Measurements from ENCODE around the gene LCE3E. TPM values are rescaled to one million over a fixed set of nuclear protein-coding genes. Genes with fewer than 3 reads are reported as not detected.

Gene LCE3E, protein sequence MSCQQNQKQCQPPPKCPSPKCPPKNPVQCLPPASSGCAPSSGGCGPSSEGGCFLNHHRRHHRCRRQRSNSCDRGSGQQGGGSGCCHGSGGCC
- not detected for total RNA-seq
- long read RNA-seq: 0 reads

DNA sequence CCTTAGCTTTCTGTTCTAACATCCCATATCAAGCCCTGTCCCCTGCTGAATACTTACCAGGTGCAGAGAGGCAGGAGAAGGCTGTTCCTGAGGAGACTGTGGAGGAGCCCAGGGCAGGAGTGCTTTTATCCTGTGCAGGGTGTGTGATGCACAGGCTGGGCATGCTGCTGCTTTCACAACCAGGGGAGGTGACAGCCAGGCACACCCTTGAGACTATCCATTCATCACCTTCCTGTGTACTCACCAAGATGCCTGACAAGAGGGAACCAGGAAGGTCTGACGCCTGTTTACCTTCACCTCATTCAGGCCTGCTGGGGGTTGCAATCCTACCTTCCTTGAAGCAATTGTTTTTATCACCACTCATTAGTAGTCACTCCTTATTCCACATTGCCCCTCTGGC lies at the start of gene LCE3E:
TSS of gene LCE3E (minus strand) at position 100 of the 400 bp plus-strand sequence. CDS start 572 bp downstream, outside the sequence.
- Histone ChIP-seq H3K27ac (replicated peaks) (no peak within 1 kb of the TSS), H3K4me3 (no peak within 1 kb of the TSS), H3K27me3 (ENCODE audit: low read depth) (peaks cover 4% of the 10 kb centered on the region), H3K4me1 (no peaks in the 10 kb centered on the region), H3K36me3 (no peaks in the 10 kb centered on the region), H3K9me3 (replicated peaks) (peaks cover 48% of the 10 kb centered on the region)
- no peak for TF ChIP-seq CTCF (IDR thresholded peaks at IDR 0.05; ENCODE audit: borderline replicate concordance)
- intact Hi-C loops (cut with micrococcal nuclease): no loop called here
- DNase-seq: no peak

- Histone ChIP-seq H3K36me3 (no peaks in the 10 kb centered on the region), H3K4me3 (no peak within 1 kb of the TSS), H3K27ac (replicated peaks) (no peak within 1 kb of the TSS), H3K4me1 (no peaks in the 10 kb centered on the region), H3K27me3 (ENCODE audit: low read depth) (peaks cover 17% of the 10 kb centered on the region), H3K9me3 (replicated peaks) (peaks cover 20% of the 10 kb centered on the region)
- DNase-seq: no peak
- no peak for TF ChIP-seq CTCF (IDR thresholded peaks at IDR 0.05; ENCODE audit: borderline replicate concordance)
- intact Hi-C loops (cut with micrococcal nuclease): no loop called here
Measured at GRCh38 chr1:152613511-152613910, 46.9 kb upstream of the LCE3E start, which contains the start of gene LCE3B. TSS of gene LCE3B (plus strand) at chr1:152613811. CDS start at chr1:152613811, 0 bp downstream.

DNA sequence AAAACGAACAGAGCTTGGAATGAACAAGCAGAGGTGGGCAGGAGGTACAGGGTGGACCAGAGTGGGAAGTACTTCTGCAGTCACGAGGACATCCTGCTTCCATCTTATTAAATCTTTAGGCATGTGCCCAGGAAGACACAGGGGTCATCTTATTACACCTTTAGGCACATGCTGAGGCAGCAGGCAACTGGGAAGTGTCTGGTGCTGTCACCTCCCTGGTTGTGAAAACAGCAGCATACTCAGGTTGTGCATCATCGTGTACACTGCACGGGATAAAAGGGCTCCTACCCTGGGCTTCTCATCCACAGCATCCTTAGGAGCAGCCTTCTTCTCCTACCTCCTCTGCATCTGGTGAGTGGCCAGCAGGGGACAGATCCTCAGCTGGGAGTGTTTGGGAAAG lies 33.4 kb upstream of the LCE3E start, which contains the start of gene LCE3C:
TSS of gene LCE3C (plus strand) at position 301 of the 400 bp plus-strand sequence. CDS start 498 bp downstream, outside the sequence.
- DNase-seq: no peak
- Histone ChIP-seq H3K27me3 (ENCODE audit: low read depth) (peaks cover 11% of the 10 kb centered on the region), H3K27ac (replicated peaks) (no peak within 1 kb of the TSS), H3K9me3 (replicated peaks) (peaks cover 28% of the 10 kb centered on the region), H3K4me3 (no peak within 1 kb of the TSS), H3K36me3 (no peaks in the 10 kb centered on the region), H3K4me1 (no peaks in the 10 kb centered on the region)
- intact Hi-C loops (cut with micrococcal nuclease): no loop called here
- no peak for TF ChIP-seq CTCF (IDR thresholded peaks at IDR 0.05; ENCODE audit: borderline replicate concordance)

DNA sequence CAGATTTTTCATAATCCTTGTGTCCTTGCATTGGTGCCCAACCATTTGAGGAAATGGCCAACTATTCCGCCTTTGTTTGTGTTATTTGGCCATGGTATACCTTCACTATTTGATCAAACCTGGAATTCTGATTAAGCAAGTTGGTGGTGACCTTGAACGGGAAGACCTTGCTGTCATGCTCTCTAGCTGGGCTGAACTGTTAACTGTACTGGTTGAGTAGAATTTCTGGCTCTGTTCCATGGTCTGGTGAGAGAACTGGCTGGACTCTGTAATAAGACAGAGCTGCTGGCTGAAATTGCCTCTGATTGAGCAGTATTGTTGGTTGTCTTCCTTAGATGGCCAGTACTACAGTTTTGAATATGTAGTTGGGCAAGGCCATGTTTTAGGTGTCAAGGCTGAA lies 30.4 kb upstream of the LCE3E start:
- TF ChIP-seq CTCF (IDR thresholded peaks at IDR 0.05; ENCODE audit: borderline replicate concordance): no peak
- H3K27me3 ChIP-seq (ENCODE audit: low read depth): peaks cover 11% of the 10 kb centered on the region
- H3K4me1 ChIP-seq: no peaks in the 10 kb centered on the region
- H3K9me3 ChIP-seq (replicated peaks): peaks cover 52% of the 10 kb centered on the region
- intact Hi-C loops (cut with micrococcal nuclease): no loop called here
- no peak overlapping the region for H3K27ac ChIP-seq (replicated peaks)
- H3K36me3 ChIP-seq: no peaks in the 10 kb centered on the region
- no peak for DNase-seq
- H3K4me3 ChIP-seq: no peak overlapping the region

- Histone ChIP-seq H3K4me1 (no peaks in the 10 kb centered on the region), H3K9me3 (replicated peaks) (peaks cover 26% of the 10 kb centered on the region), H3K27me3 (ENCODE audit: low read depth) (no peaks in the 10 kb centered on the region), H3K4me3 (no peak overlapping the region), H3K36me3 (no peaks in the 10 kb centered on the region), H3K27ac (replicated peaks) (no peak overlapping the region)
- TF ChIP-seq CTCF (IDR thresholded peaks at IDR 0.05; ENCODE audit: borderline replicate concordance): no peak
- no peak for DNase-seq
- intact Hi-C loops (cut with micrococcal nuclease): no loop called here
Measured at GRCh38 chr1:152585586-152585985, 19.0 kb upstream of the LCE3E start.

All from left ventricle myocardium inferior (tissue), 1 donor.